T47D (cell line): ENCODE measurements around the gene HOXC13.
A peak's percentile ranks its signal among the peaks of the same experiment; 100 is the strongest.

Experiments used
- DNase-seq, 2 experiments: peaks; one replicate each; pipeline versions ENCODE4 v3.0.0 to v3.0.0-alpha.2; 2011 to 2012; ENCODE audit warnings: low read depth in 1 of 2, low spot score in 1 of 2
- JUND ChIP-seq: IDR thresholded peaks from 2 replicates; pipeline ENCODE4 v1.6.1; 2012; ENCODE audit warnings: low read depth
- in situ Hi-C: cut with HindIII; loops from 2 replicates; pipeline ENCODE4 v1.10.0; 2016; ENCODE audit warnings: low sequenced_read_pairs, low pct_unique_long_range_greater_than_20kb

Gene HOXC13

DNA sequence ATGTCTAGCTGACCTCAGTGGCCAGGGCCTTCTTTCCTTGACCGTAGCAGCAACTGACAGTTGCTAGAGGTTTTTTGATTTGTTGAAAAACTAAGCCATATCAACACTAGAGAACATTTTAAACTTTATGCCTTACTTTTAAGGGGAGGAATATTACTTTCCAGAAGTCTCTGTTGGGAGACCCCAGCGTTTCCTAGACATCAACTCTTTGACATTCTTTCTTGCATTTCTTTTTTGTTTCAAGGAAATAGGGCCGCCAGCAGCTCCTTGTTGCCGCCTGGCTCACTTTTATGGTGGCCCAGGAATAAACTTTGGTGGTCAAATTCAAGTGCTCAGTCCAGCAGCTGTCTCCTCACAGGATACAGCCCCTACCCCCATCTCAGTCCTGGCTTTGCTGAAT is 31.8 kb downstream of the HOXC13 start:
- no peak for TF ChIP-seq JUND
- in situ Hi-C loops, result no loop called here

DNA sequence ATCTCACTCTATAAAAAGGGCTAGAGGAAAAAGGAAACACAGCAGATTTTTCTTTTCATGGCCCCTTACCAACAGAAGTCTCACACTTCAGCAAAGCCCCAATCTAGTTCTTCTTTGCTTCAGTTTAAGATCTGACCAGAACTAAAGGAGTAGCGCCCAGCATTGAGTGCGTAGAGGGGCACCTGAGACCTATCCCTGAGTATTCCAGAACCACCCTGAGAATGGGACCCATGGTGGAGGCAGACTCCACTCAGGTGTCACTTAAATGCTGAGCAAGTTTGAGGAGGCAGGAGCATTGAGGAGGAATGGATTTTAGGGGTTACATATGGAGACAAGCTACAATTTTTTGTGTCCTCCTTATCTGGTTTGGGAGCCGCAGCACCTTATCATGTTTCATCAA is 32.5 kb downstream of the HOXC13 start:
- no peak for TF ChIP-seq JUND
- in situ Hi-C loops, result no loop called here
- DNase-seq, result no peak

More for the DNA sequence above, 31.8 kb downstream of the HOXC13 start:
- DNase-seq, result no peak

DNA sequence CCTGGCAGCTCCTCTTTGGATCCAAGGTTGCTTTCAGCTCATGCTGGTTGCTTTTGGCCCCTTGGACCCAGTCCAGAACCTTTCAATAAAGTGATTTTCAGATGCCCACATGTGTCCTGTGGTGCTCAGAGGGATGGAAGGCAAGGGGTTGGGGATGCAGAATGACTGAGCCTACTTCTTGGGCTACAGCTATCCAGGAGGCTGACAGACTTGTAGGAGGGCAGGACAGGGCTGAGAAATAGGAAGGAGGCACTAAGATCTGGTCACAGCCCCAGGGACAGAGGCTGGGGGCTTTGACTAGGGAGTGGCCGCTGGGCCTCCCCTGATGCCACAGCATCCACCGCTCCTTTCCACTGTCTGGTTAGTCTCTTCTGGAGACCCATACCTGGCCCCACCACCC is 33.1 kb downstream of the HOXC13 start:
- no peak for TF ChIP-seq JUND
- in situ Hi-C loops, result no loop called here
- DNase-seq, result no peak

DNA sequence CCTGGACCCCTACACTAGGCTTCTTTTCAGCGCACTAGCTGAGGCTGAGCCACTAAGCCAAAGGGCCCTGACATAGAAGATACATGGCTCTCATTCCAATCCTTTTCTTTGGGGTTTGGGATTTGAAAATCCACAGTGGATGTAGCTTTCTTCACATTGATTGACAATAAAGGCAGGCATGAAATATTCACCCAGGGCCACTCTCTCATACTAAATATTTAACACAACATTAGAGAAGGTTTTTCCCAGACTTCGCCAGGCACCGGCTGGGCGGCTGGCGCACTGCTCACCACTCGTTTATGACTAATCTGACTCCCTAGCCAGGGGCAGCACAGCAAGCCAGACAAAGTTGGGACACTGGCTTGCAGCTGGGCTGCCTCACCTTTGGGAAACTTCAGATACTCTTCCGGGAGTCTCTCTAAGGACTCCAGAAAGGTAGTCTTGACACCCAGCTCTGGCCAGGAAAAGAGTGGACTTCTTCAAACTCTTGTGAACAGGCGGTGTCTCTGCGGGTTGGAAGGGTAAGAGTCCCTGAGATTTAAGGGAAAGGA is 33.6 kb downstream of the HOXC13 start:
- TF ChIP-seq JUND, result no peak
- in situ Hi-C loops, result no loop called here
- DNase-seq, result no peak

DNA sequence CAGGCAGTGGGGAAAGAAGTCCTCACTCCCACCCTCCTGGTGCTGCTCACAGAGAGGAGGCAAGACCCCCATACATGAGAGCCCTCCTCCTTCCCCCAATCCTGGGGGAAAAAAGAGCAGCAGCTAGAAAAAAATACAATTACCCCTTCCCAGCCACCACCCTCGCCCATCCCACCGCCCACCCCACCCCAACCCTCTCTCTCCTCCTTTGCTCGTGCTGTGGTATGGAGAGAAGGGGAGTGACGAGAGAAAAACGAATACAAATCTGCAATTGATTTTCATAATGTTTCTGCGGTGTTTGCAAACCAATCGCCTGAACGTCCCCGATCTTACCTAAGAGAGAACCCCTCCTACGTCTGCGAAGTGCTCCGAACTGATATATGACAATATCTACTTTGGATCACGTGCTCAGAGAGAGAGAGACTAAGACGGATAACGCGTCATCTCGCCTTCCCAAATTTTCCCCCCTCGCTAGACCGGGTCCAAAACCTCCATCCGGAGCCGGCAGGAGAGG is 34.1 kb downstream of the HOXC13 start, which contains the start of gene HOXC11:
Gene HOXC11, plus strand, starts transcription at position 405 of the 514 bp plus-strand sequence. CDS start 116 bp downstream, outside the sequence.
- no peak for TF ChIP-seq JUND
- DNase-seq, result no peak
- in situ Hi-C loops, result no loop called here

DNA sequence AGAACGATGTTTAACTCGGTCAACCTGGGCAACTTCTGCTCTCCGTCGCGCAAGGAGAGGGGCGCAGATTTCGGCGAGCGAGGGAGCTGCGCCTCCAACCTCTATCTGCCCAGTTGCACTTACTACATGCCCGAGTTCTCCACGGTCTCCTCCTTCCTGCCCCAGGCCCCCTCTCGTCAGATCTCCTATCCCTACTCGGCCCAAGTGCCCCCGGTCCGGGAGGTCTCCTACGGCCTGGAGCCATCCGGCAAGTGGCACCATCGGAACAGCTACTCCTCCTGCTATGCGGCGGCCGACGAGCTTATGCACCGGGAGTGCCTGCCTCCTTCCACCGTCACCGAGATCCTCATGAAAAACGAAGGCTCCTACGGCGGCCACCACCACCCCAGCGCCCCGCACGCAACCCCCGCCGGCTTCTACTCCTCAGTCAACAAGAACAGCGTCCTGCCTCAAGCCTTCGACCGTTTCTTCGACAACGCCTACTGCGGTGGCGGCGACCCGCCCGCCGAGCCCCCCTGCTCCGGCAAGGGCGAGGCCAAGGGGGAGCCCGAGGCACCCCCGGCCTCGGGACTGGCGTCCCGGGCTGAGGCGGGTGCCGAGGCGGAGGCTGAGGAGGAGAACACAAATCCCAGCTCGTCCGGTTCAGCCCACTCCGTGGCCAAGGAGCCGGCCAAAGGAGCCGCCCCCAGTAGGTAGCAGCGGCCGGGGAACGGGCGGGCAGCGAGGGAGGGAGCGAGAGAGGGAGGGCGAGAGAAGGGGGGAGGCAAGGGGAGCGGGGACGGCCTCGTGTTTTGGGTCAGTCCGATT is 34.8 kb downstream of the HOXC13 start:
- TF ChIP-seq JUND, result no peak
- peak; percentile 91 to 93 for DNase-seq
- in situ Hi-C loops, result no loop called here

DNA sequence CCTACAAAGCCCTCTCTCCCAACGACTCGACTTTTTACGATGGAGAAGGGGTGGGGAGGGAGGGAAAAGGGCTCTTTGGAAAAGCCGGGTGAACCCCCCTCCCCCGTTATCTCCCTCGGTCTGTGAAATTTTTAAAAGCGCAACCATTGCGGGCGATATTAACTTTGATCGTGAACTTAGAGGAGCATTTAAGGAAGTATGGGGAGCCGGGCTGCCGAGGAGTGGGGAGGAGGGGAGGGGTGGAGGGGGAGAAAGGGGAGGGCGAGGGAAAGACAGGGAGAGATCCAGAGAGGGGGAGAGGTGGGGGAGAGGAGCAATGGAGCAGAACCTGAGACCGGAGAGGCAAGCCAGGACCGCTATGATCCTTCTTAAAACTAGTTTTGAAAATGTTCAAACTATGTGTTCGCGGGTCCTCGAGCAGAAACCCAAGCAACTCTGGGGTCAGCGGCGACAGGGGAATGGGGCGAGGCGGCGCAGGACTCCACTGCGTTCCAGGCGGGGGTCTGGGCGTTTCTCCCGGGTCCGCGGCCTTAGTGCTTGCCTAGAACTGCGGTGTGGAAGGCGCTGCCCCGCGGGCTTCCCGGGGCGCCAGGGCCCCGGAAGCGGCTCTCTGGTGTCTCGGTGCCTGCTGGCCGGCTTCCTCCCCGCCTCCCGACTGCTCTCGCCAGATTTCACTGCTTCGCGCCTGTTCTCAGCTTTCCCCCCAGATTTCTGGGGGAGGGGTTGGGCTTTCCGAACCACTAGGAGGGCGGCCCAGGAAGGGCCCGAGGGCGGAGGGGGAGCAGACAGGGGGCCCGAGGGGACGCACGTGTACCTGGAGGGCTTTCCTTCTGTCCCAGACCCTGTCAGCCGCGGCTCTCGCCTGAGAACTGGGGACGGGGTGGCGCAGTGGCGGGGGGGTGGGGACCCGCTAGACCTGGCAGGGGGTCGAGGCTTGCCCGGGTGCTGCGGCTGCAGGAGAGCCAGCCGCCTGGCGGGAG is 35.7 kb downstream of the HOXC13 start, which contains the start of gene HOTAIR:
Gene HOTAIR, minus strand, starts transcription at position 871 of the 980 bp plus-strand sequence.
- in situ Hi-C loops, result no loop called here
- DNase-seq, result peak in 1 of 2 experiments; percentile 85
- no peak for TF ChIP-seq JUND

DNA sequence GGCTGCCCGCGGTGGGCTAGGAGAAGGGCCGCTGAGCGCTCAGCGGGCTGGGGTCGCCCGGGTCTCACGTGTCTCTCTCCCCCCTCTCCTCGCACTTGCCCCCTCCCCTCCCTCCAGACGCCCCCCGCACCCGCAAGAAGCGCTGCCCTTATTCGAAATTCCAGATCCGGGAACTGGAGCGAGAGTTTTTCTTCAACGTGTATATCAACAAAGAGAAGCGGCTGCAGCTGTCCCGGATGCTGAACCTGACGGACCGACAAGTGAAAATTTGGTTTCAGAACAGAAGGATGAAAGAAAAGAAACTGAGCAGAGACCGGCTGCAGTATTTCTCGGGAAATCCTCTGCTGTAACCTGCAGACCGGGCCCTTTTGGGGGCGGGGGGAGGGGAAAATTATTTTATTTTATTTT is 36.4 kb downstream of the HOXC13 start:
- in situ Hi-C loops, result no loop called here
- DNase-seq, result no peak
- no peak for TF ChIP-seq JUND

DNA sequence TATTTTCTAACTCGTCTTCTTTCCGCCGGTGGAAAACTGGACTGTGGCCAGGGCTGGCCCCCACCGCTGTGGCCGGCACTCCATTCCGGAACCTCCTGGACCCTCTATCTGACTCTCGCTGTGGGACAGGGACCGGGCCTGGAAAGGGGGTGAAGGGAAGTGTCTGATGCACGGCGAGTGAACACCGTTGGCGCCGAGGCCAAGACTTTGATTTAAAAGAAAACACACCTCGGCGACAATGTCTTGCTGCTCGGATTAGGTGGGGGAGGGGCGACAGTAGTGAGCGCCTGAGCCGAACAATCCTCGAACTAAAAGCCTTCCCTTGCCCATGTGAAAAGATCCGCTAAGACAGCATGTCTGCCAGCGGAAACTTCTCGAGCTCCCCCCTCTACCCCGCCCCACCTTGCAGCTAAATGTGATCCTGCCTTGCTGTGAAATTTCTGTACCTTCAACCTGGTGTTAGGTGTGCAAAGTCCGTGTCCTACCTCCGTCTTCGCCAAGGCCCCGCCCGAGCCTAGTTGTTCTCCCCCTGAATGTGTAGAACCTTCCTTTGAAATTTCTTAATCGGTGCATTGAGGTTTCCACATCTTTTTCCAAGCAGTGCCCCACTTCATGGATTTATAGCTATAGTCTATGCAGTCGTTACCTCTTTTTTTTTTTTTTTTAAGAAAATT is 37.0 kb downstream of the HOXC13 start:
- in situ Hi-C loops, result no loop called here
- DNase-seq, result peak in 1 of 2 experiments; percentile 84
- no peak for TF ChIP-seq JUND

DNA sequence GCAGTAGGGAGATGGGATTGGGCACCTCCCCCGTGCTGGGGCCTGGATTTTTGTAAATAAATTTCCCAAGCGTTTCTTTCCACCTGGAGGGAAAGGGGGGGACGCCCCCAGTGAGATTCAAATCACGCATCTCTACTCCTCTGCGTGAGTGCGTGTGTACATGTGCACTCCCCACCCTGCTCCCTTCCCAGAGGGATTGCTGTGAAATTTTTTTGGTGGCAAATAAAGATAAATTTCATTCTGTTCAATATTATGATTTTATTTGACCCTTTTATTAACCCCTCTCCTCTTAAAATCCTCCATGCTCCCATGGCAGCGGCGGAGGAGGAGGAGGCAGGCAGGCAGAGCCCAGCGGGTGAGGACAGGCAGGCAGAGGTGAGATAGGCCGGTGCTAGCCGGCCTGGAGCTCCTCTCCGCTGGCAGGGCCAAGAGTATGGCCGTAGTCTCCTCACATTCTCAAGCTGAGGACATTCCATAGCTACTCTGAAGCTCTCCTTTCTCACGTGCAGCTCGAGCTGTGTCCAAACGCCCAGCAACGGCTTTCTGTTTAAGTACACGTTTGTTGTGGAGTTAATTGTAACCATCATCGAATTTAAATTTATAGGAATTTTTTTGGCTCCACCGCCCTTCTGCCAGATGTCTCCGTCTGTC is 37.7 kb downstream of the HOXC13 start:
- peak in 1 of 2 experiments; percentile 73 for DNase-seq
- TF ChIP-seq JUND, result no peak
- in situ Hi-C loops, result no loop called here

DNA sequence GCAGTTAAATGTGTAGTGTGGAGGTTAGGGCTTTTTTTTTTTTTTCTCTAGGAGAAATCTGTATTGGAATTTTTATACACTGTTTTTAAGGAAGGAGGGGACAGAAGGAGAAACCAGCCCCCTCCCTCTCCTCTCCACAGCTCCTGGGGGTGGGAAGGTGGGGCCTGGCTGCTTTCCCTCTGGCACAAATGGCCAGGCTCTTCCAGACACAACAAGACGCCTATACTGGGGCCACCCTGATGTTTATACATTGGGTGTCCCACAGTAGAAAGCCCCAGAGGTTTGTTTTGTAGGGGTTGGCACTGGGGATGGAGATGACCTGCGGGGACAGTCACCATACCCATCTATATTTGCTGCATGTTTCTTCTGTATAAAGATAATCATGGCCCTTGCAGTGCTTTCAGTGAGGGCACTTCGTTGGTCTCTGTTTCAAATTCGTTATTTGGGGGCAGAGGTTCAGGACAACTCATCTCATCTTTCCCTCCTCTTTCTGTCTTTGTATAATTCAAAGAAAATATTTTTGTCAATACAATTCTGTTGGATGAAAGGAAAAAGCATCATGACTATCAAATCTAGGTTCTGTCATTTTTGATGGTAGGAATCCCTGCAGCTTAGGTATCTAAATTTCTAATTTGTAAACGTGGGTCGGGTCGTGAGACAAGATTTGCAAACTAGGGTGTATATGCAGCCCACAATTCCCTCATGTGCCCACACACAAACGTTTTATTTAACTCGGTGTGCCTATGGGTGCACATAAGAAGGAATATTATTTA is 38.4 kb downstream of the HOXC13 start:
- TF ChIP-seq JUND, result no peak
- no peak for DNase-seq
- in situ Hi-C loops, result no loop called here
